T-helper 2 cell (primary cell): ENCODE results near the gene PLXNA3.
"Not testable (repeated sequence)": the region's sequence is repeated elsewhere in the genome, so short reads cannot be mapped to it uniquely, and the experiment has no call there.

ENCODE experiments used
- DNase-seq, 5 experiments: peaks; one replicate each; pipeline versions ENCODE4 v3.0.0 to v3.0.0-alpha.2; 2012 to 2022

PLXNA3 gene

DNA sequence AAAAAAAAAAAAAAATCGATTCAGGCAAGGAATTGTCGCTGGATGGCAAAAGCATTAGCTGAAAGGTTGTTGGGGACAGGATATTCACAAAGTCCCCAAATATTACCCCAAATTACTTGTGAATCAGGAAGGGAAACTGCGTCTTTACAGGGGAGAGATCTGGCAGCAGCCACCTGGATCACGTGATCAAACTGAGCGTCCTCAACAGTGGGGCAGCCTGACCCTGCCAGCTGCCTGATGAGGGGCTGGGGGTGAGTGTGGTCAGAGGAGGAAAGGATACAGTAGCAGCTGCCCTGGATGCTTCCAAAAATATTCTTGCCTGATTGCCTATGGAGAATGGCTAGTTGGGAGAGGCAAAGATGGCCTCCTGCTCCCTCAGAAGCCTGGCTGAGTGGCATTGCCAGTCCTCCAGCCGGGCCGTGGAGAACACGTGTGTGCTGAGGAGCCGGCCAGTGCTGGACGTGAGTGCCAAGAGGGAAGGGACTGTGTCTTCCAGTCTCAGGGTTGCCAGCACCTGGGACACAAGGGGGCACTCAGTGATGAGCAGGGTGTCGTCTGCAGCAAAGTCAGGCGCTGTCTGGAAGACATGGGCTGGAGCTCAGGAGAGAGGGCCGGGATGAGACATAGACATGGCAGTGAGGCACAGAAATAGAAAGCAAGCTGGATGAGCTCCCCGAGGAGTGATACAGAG is 24.0 kb downstream of the PLXNA3 start:
- no peak for DNase-seq

DNA sequence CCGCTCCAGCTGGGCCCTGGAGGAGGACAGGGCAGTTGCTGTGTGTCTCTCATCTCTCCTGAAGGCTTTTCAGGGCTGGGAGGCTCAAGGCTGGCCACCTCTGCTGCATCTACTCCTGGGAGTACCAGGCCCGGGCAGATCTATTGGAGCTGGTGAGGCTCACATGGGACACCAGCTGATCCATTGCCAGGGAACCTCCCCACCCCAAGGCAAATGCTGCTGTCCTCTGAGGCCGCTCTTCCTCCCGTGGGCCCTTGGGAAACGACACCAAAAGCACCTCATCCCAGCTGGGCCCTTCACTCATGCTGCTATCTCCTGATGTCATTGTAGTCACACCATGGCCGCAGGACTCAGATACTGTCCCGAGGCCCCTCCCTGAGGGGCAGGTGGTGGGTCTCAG is 24.7 kb downstream of the PLXNA3 start:
- DNase-seq: no peak

DNA sequence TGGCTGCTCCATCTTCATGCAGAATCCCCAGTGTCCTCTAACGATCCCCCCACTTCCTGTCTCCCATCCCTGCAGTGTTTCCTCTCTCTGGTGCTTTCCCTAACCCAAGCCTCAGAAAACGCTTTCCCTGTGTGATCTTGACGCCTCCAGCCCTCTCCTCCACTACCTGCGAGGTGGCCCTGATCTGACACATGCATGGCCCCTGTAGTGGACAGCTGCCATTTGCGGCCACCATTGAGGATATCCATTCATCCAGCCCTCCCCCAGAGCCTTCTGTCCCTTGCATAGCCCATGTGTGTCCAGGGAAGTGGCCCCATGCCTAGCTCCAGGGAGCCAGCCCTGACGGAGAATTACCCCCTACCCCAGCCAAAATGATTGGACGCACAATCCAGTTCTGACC is 25.2 kb downstream of the PLXNA3 start:
- DNase-seq: no peak

DNA sequence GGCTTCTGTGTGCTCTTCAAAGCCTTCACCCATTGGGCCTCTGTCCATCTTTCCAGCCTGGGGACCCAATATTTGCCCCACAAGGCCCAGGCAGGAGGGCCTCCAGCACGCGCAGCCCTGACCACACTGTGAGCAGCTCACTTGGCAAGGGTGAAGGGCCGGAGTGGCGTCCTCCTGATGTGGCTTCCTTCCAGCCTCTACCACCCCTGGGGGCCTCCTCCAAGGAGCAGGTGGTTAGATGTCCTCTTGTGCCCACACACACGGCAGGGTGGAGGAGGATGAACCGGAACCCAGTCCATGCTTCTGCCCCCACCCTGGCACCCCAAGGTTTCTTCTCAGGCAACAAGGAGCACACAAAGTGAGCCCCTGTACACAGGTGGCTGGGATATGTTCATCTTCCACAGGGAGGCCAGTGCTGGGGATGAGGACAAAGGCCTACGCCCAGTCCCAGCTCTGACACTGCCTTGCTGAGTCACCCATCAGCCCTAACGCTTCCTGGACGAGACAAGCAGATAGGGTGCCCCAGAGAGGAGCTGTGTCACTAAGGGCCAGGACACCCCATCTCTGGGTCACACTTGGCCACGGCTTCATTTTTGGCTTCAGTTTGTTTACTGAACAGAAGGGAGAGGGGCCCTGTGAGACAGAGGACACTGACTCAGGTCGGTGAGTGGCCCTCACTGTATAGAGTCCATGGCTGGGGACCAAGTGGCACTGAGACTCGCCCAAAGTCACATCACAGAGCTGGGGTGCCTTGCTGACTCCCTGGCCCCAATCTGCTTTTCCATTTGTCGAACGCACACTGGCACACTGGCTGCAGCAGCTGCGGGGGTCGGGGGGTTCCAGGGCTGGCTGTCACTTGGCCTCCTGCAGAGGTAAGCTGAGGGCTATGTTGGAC is 26.4 kb downstream of the PLXNA3 start:
- DNase-seq: no peak

DNA sequence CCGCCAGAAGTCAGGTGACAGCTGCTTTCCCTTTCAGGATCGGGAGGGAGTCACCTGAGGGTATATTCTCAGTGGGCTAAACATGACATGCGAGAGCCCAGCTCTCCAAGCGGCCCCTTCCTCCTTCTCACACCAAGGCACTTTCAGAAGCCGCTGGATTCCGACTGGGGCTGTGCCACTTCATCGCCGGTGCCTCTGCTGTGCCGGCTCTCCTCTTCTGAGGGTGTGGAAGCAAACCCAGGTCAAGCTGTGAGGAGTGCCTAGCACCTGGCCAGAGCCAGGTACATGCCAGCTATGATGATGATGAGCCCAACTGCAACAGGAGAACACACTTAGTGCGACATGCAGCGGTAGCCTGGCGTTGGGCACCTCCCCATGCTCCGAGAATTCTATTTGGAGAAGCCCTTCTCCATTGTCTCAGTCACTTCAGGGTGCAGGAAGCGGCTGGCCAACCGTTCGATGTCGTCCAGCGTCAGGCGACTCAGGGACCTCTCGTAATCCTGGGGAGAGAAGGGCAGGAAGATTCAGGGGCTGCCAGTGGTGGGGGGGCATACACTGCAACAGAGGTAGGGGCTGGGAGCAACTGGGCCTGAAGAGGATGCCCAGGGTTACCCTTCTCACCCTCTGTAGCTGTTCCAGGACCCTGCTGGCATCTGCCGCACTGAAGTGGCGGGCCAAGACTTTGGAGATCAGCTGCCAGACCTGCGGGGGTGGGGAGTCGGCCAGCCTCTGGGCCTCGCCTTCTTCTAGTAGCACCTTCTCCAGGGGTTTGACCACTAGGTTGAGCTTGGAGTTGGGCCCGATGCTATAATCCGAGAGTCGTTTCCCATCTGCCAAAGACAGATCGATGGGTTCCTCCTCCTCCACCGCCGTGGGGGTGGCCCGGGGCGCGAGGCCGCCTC is 27.3 kb downstream of the PLXNA3 start:
- no peak for DNase-seq

DNA sequence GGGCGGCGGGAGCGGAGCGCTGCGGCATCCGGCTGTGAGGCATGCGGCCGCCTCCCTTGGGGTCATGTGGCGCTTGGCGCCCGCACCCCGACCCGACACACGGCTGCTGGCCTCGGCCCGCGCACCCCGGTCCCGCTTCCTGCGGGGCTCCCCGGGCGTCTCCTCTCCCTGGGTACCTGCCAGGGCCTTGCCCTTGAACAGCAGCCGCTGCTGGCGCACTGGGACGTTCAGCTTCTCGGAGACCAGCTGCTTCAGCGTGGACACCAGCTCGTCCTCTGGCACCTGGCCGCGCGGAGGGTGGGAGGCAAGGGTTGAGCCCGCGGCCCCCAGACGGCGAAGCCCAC is 27.9 kb downstream of the PLXNA3 start:
- DNase-seq: peak in 3 of 5 experiments; percentile 22 to 58 (median 45)

DNA sequence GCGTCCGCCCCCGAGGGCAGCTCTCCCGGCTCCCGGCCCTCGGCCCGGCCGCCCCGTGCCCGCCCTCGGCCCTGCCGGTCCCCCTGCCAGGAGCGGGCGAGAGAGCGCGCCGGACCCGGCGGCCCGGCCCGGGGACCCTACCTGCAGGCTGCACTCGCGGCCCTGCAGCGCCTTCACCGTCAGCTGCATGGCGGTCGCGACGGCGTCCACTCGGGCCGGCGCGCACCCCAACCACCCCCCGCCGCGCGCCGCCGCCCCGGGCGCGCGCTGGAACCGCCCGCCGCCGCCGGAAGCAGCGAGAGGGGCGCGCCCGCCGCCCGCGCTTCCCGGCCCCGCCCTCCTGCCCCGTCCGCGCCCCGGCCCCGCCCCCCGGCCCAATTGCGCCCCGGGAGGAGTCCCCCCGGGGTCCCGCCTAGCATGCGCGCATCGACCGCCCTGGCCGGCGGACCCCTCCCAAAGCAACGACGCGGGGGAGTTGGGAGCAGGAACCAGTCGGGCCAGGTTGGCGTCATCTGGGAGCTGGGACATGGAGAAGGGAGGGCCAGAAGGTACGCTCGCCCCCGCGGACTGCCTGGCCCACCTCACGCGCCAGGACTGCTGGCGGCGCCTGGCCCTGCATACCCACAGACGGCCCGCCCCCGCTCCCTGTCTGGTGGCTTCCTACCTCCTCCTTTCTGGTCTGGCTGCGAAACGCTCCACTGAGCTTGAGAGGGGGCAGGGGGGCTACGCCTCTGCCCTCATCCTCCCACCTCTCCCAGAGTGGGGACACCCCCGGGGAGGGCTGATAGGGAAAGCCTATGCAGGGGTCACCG is 28.5 kb downstream of the PLXNA3 start, which contains the start of gene UBL4A:
Gene UBL4A (minus strand): TSS at position 220 of the 812 bp plus-strand sequence. CDS start 31 bp downstream, at position 189.
- peak; percentile 31 to 71 (median 43) for DNase-seq

DNA sequence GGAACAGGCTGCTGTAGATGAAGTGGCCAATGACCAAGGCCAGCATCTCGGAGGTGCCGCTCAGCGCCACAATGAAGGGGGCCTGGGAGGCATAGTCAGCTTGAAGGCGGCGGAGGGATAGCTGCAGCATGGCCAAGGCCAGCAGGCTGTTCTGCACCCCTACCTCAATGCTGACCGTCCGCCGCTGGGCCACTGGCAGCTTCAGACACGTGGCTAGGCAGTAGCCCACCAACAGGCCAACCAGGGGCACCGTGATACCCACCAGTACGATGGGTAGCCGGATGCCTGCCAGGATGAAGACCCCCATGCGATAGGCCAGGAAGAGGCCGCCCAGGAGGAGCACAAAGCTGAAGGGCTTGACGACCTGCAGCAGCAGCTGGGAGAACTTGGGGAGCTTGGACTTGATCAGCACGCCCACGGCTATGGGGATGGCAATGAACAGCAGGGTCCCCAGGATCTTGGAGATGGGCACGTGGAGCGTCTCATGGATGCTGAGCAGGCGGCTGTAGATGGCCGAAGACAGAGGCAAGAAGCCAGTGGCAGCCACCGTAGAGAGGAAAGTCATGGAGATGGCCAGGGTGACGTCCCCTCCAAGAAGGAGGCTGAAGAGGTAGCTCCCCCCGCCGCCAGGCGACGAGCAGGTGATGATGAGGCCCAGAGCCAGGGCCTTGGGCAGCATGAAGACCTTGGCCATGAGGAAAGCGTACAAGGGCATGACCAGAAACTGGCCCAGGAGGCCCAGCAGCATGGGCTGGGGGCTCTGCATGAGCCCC is 29.6 kb downstream of the PLXNA3 start:
- no peak for DNase-seq

DNA sequence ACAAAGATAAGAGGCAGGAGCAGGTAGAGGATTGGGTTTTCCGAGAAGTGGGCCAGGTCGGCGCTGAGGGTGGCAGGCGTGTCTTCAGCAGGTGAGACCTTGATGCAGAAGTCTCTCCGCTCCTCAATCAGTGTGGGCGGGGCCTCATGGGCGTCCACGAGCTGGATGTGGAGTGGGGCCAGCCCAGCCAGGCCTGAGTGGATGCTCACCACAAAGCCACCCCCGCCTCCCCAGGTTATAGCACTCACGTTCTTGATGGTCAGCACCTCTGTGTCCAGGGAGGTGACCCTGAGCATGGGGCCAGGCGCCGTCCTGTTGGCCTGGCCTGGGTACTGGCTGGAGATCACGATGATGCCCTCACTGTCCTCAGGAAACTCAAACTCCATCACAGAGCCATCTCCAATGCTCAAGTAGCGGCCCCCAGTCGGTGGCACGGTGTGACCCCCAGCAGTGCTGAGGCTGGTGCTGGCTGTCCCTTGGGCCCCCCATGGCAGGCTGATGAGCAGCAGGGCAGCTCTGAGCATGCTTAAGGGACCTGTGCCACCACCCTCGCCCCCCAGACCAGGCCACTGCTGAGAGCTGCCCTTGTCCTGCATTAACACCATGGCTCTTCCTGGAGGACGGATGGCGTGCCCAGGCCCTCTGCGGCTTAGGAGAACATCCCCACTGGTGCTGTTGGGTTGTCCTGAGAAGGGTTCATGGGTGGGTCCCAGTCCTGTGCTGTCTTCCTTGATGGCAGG is 30.4 kb downstream of the PLXNA3 start:
- DNase-seq: no peak

DNA sequence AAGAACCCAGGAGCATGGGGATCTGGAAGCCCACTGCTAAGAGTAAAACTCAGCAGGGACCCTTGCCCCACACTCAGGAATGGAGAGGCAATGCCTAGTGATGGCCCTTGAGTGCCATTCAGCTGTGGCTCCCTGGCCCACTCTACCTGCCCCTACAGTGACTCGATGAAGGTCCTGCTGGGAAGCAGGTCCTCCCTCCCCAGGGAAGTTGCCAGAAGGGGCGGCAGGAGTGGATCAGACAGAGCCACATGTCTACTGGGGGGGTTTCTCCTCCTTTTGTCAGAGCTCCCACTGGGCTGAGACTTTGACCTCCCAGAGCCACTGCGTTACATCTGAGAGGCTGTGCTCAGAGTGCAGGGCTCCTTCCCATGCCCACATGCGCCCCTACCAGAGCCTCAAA is 31.1 kb downstream of the PLXNA3 start:
- no peak for DNase-seq

DNA sequence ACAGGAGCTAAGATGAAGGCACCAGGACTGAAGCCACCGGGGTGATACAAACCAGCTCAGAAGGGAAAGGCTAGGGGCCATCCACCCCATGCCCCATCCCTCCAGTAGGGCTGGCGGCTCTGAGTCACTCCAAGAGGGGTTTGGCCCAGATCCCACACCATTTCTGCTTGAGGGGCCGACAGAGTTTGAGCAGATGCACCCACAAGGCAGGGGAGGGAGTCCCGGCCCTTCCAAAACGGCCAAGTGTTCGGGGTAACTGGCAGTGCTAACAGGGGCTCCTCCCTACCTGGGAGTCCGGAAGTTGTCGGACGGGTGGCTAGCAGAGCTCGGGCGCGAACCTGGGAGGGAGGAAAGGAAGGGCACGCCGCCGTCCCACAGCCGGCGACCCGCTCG is 31.9 kb downstream of the PLXNA3 start:
- peak in 2 of 5 experiments; percentile 1 to 45 for DNase-seq

DNA sequence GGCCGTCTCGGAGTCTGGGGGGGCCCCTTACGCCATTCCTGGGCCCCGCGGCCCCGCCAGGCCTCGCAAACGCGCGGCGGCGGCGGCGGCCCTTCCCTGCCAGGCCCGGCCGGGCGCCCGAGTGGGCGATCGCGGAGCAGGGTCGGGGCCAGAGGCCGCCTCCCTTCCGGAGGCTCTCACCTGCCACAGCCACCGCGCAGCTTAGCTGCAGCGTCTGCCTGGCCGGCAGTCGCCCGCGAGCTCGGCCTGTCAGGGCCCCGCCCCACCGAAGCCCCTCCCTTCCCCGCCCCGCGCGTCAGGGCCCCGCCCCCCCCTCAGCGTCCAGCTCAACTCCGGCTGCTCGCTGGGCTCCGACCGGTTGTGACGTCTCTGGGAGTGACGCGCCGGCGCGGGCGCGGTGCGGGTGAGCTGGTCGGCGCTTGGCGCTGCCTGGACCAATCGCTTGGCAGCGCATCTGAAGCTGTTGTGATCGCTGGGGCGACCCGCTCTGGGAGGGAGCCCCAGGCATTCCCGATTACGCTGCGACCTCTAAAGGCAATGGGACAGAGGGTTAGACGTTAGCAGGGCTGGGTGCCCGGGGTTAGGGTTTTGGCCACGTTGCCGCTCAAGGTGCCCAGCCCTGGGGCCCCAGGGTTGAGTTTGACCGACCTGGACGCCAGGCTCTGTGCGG is 32.5 kb downstream of the PLXNA3 start, which contains the start of gene SLC10A3:
Gene SLC10A3 (minus strand): TSS at position 216 of the 670 bp plus-strand sequence. CDS start 1,689 bp downstream, outside the sequence.
- DNase-seq: peak; percentile 78 to 95 (median 84)

DNA sequence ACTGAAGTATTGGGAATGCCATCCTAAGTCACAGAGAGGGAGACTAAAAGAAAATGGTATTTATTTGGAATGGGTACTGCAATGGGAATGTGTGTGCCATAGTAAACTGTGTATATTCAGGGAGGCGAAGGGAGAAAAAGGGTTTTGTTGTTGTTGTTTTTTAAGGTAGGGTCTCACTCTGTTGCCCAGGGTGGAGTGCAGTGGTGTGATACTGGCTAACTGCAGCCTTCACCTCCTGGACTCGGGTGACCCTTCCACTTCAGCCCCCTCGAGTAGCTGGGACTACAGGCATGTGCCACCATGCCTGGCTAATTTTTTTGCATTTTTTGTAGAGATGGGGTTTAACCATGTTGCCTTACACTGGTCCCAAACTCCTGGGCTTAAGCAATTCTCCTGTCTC is 36.6 kb downstream of the PLXNA3 start:
- no peak for DNase-seq

DNA sequence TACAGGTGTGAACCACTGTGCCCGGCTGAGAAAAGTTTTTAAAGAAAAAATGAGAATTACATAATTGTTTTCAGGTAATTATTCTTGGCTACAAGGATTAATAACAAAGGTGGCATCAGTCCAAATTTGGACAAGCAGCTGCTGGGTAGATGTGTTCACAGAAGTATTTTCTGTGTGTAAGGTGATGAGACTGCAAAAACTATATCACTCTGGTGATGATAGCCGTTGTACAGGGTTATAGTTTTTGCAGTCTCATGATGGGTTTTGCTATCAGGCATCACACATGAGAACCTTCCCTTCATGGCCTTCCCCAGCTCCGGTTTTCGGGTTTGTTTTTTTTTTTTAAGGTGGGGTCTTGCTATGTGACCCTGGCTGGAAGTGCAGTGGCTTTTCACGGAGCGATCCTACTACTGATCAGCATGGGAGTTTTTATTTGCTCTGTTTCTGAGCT is 37.4 kb downstream of the PLXNA3 start:
- DNase-seq: no peak

DNA sequence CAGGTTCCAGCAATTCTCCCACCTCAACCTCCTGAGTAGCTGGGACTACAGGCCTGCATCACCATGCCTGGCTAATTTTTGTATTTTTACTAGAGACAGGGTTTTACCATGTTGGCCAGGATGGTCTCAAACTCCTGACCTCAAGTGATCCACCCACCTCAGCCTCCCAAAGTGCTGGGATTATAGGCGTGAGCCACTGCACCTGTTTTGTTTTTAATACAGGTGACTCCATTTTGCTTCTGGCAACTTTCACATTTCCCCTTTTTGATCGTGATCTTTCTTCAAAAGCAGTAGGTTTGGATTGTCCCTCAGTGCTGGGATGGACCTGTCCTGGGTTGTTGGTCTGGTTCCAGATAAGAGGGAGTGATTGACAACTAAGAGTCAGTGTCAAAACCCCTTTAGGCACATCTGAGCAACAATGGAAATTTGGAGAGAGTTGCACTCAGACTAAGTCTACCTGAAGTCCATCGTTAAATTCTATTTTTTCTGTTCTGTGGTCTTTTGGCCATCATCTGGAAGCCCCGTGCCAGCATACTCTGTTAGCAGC is 38.6 kb downstream of the PLXNA3 start:
- not testable (repeated sequence) for DNase-seq

DNA sequence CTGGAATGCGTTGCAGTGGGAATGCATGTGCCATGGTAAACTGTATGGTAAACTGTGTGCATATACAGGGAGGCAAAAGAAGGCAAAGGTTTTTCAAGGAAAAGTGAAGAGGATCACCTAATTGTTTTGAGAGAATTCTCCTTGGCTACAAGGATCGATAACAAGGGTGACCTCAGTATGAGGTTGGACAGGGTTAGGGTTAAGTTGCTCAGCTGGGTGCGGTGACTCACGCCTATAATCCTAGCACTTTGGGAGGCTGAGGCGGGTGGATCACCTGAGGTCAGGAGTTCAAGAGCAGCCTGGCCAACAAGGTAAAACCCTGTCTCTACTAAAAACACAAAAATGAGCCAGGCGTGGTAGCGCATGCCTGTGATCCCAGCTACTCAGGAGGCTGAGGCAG is 43.3 kb downstream of the PLXNA3 start:
- DNase-seq: not testable (repeated sequence)

DNA sequence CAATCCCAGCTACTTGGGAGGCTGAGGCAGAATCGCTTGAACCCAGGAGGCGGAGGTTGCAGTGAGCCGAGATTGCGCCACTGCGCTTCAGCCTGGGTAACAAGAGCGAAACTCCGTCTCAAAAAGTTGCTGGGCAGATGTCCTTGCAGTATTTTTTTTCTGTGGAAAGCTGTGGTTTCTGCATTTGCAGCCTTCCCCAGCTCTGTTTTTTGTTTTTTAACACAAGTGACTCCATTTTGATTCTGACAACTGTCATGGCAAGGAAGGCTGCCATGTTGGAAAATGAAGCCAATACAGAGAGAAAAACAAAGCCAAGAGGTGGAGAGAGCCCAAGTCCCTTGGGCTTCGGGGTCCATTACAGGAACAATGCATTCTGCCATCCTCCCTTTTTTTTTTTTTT is 44.0 kb downstream of the PLXNA3 start:
- no peak for DNase-seq

DNA sequence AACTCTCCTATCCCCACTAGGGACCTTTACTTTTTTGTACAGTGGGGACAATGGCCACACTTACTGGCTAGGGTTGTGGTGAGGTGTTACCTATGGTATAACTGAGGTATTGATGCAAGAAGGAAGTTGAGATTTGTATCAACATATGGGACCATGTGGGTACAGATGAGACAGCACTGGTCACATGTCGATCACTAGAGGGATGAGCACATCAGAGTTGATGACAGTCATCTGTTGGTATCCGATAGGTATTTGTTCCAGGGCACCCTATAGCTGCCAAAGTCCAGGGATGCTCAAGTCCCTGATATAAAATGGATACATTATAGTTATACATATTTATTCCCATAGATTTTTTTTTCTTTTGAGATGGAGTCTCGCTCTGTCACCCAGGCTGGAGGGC is 44.9 kb downstream of the PLXNA3 start:
- no peak for DNase-seq

DNA sequence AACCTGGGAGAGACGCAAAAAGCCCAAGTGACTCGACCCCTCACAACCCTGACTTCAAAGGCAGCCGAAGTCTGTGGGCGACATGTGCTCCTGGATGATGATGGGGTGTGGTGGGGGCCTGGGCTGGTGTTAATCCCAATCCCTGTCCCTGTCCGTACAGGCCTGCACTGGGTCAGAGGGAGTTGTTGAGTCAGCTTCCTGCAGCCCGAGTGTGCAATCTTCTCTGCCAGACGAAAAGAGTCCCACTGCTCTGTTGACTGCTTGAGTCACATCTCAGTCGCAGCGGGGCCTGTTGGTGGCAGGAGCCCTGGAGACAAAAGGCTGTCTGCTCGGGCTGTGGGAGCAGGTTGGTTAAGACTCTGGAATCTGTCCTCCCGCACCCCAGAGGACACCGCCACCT is 47.7 kb downstream of the PLXNA3 start:
- DNase-seq: no peak
